CD4-positive, CD25-positive, alpha-beta regulatory T cell (primary cell): ENCODE data around the gene KDM5A. TPM values are rescaled to one million over a fixed set of nuclear protein-coding genes. Genes with fewer than 3 reads are reported as not detected.
A peak's percentile ranks its signal among the peaks of the same experiment; 100 is the strongest.

Experiments used
- ATAC-seq, 2 donors: fragments of 150-1000 bp; cut with Tn5 transposase; one replicate each; pipeline ENCODE4 v1.10.0; 2021; ENCODE audit warnings: low read depth in 2 of 2, moderate number of reproducible peaks in 2 of 2, moderate library complexity in 1 of 2
- DNase-seq, 3 donors: peaks; one replicate each; pipeline versions ENCODE4 v3.0.0 to v3.0.0-alpha.2; 2012 to 2022; ENCODE audit warnings: mixed read lengths in 1 of 3
- H3K27ac ChIP-seq: one replicate; pipeline ENCODE4 v1.7.0; 2013; ENCODE audit warnings: mild to moderate bottlenecking, low read length; ENCODE audit not compliant: insufficient read depth, poor library complexity, severe bottlenecking
- H3K27me3 ChIP-seq: one replicate; pipeline ENCODE4 v1.7.0; 2013; ENCODE audit warnings: low read length; ENCODE audit not compliant: control insufficient read depth, insufficient read depth
- H3K36me3 ChIP-seq: one replicate; pipeline ENCODE4 v1.7.0; 2013; ENCODE audit warnings: mild to moderate bottlenecking, low read length, moderate library complexity; ENCODE audit not compliant: control insufficient read depth, insufficient read depth
- H3K4me1 ChIP-seq: 2 replicates; pipeline ENCODE4 v1.7.0; 2013; ENCODE audit warnings: mild to moderate bottlenecking, low read length; ENCODE audit not compliant: insufficient read depth, control insufficient read depth, poor library complexity, severe bottlenecking
- H3K4me3 ChIP-seq: one replicate; pipeline ENCODE4 v1.7.0; 2013; ENCODE audit warnings: low read depth, mild to moderate bottlenecking, low read length, moderate library complexity
- H3K9me3 ChIP-seq, 2 experiments: 1 replicate in 1 of 2; 2 replicates in 1 of 2; pipeline ENCODE4 v1.7.0; 2013; ENCODE audit warnings: low read length in 2 of 2, mild to moderate bottlenecking in 1 of 2, moderate library complexity in 1 of 2; ENCODE audit not compliant: control insufficient read depth in 2 of 2
- H3K27ac Mint-ChIP-seq, 3 donors: one replicate each; pipeline ENCODE4 v1.8.0; 2020 to 2022; ENCODE audit warnings: mild to moderate bottlenecking in 3 of 3, mixed read lengths in 3 of 3, moderate library complexity in 2 of 3
- H3K27me3 Mint-ChIP-seq: one replicate; pipeline ENCODE4 v1.8.0; 2022; ENCODE audit warnings: mild to moderate bottlenecking, mixed read lengths
- H3K36me3 Mint-ChIP-seq: one replicate; pipeline ENCODE4 v1.8.0; 2020; ENCODE audit warnings: mixed read lengths
- H3K4me1 Mint-ChIP-seq, 4 donors: one replicate each; pipeline ENCODE4 v1.8.0; 2020 to 2022; ENCODE audit warnings: mixed read lengths in 4 of 4, mild to moderate bottlenecking in 1 of 4
- H3K4me3 Mint-ChIP-seq, 4 donors: one replicate each; pipeline ENCODE4 v1.8.0; 2020 to 2022; ENCODE audit warnings: mild to moderate bottlenecking in 4 of 4, mixed read lengths in 4 of 4, moderate library complexity in 3 of 4
- H3K9me3 Mint-ChIP-seq, 7 donors: one replicate each; pipeline ENCODE4 v1.8.0; 2020 to 2022; ENCODE audit warnings: mixed read lengths in 7 of 7, mild to moderate bottlenecking in 3 of 7, moderate library complexity in 2 of 7
- polyA plus RNA-seq, 4 donors: library from polyadenylated mRNA; unstranded; fragments of 300-500 nt; fragmentation: Illumina TruSeq; gene quantifications; one replicate each; pipeline ENCODE4 v1.2.3, GENCODE V29; 2021
- total RNA-seq: library from RNA; stranded (reverse); gene quantifications from one replicate; pipeline ENCODE4 v1.2.3, GENCODE V29; 2022

KDM5A gene
- total and polyA plus RNA-seq, 5 donors from 2014 or later, result 44.4 to 142 (median 51.7) TPM

- no peaks in the 10 kb centered on the region for H3K4me1 ChIP-seq
- H3K9me3 ChIP-seq, result no peaks in the 10 kb centered on the region
- Mint-ChIP-seq H3K27ac (no peak within 1 kb of the TSS), H3K36me3 (no peaks in the 10 kb centered on the region), H3K9me3 (peaks cover 0 to 3% (median 0%) of the 10 kb centered on the region in 7 donors), H3K4me3 (no peak within 1 kb of the TSS), H3K4me1 (peaks cover 0 to 6% (median 3%) of the 10 kb centered on the region in 4 donors), H3K27me3 (peaks cover 32% of the 10 kb centered on the region)
- H3K4me3 ChIP-seq, result no peak within 1 kb of the TSS
- peaks cover 8% of the 10 kb centered on the region for H3K27me3 ChIP-seq
- H3K36me3 ChIP-seq, result no peaks in the 10 kb centered on the region
- ATAC-seq, result no peak
- H3K27ac ChIP-seq, result no peak within 1 kb of the TSS
- no peak for DNase-seq
Observed at GRCh38 chr12:262817-263216, 126.3 kb downstream of the KDM5A start, which contains the start of gene SLC6A13. TSS of gene SLC6A13 (minus strand) at chr12:262836. CDS start at chr12:260052, 2,784 bp downstream.

DNA sequence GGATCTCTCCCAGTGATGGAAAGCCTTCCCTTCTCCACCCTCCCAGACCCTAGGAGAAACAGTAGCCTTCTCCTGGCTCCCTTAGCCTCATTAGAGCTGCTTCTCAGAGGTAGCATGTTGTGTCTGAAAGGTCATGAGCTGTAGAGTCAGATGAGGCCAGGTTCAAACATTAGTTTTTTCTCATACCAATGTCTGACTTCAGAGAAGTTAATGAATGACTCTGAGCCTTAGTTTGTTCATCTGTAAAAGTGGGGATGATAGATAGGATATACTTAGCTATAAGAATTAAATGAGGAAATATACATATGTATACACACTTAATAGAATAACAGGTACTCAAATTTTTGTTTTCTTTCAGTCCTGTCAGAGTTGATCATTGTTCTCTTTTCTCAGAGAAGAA lies 127.0 kb downstream of the KDM5A start:
- H3K4me1 Mint-ChIP-seq, result peaks cover 0 to 6% (median 3%) of the 10 kb centered on the region in 4 donors

GRCh38 chr12:257521-258321 lies 131.4 kb downstream of the KDM5A start:
- Mint-ChIP-seq H3K4me1 (no peaks in the 10 kb centered on the region), H3K36me3 (peaks cover 4% of the 10 kb centered on the region), H3K27ac (no peak overlapping the region), H3K4me3 (no peak overlapping the region), H3K9me3 (no peaks in the 10 kb centered on the region), H3K27me3 (peaks cover 40% of the 10 kb centered on the region)
- H3K36me3 ChIP-seq, result no peaks in the 10 kb centered on the region
- no peak overlapping the region for H3K27ac ChIP-seq
- H3K4me3 ChIP-seq, result no peak overlapping the region
- peaks cover 5% of the 10 kb centered on the region for H3K27me3 ChIP-seq
- ATAC-seq, result no peak
- H3K4me1 ChIP-seq, result no peaks in the 10 kb centered on the region
- no peak for DNase-seq
- no peaks in the 10 kb centered on the region for H3K9me3 ChIP-seq

More for the DNA sequence above, 127.0 kb downstream of the KDM5A start:
- H3K27ac Mint-ChIP-seq, result no peak overlapping the region
- DNase-seq, result no peak
- H3K36me3 Mint-ChIP-seq, result no peaks in the 10 kb centered on the region
- ATAC-seq, result no peak
- Histone ChIP-seq H3K36me3 (no peaks in the 10 kb centered on the region), H3K4me3 (no peak overlapping the region), H3K27me3 (peaks cover 8% of the 10 kb centered on the region), H3K27ac (no peak overlapping the region), H3K9me3 (no peaks in the 10 kb centered on the region), H3K4me1 (no peaks in the 10 kb centered on the region)
- no peak overlapping the region for H3K4me3 Mint-ChIP-seq
- peaks cover 39% of the 10 kb centered on the region for H3K27me3 Mint-ChIP-seq
- H3K9me3 Mint-ChIP-seq, result peaks cover 0 to 3% (median 0%) of the 10 kb centered on the region in 7 donors

DNA sequence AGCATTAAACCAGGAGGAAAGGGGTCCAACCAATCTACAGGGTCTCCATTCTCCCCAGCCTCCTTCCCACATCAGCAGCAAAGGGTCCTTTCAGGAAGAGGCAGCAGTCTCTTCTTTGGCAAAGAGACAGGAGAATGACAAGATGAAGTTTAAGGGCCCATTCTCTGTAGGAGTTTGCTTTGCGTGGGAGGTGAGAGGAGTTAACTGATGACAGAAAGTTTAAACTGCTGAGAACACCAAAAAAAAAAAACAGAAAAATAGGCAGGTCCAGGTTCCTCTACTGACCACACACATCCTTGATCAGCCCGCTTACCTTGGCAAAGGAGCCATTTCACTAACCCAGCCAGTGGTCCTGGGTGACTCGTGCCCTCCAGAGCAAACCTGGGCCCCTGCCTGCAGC lies 132.2 kb downstream of the KDM5A start:
- H3K4me1 Mint-ChIP-seq, result no peaks in the 10 kb centered on the region
- no peaks in the 10 kb centered on the region for H3K9me3 ChIP-seq
- H3K4me3 Mint-ChIP-seq, result no peak overlapping the region
- DNase-seq (no peak), ATAC-seq (no peak)
- H3K4me3 ChIP-seq, result no peak overlapping the region
- no peak overlapping the region for H3K27ac ChIP-seq
- peaks cover 5% of the 10 kb centered on the region for H3K27me3 ChIP-seq
- no peaks in the 10 kb centered on the region for H3K4me1 ChIP-seq
- peaks cover 33% of the 10 kb centered on the region for H3K27me3 Mint-ChIP-seq
- peaks cover 4% of the 10 kb centered on the region for H3K36me3 Mint-ChIP-seq
- no peaks in the 10 kb centered on the region for H3K9me3 Mint-ChIP-seq
- H3K27ac Mint-ChIP-seq, result no peak overlapping the region
- H3K36me3 ChIP-seq, result no peaks in the 10 kb centered on the region

- H3K36me3 ChIP-seq, result no peaks in the 10 kb centered on the region
- Mint-ChIP-seq H3K27ac (no peak overlapping the region), H3K27me3 (peaks cover 27% of the 10 kb centered on the region), H3K9me3 (no peaks in the 10 kb centered on the region), H3K4me3 (peak overlapping the region in 1 of 4 donors; percentile 10), H3K36me3 (peaks cover 4% of the 10 kb centered on the region), H3K4me1 (no peaks in the 10 kb centered on the region)
- no peak for ATAC-seq
- peaks cover 5% of the 10 kb centered on the region for H3K27me3 ChIP-seq
- DNase-seq, result no peak
- H3K9me3 ChIP-seq, result no peaks in the 10 kb centered on the region
- H3K4me3 ChIP-seq, result no peak overlapping the region
- no peaks in the 10 kb centered on the region for H3K4me1 ChIP-seq
- H3K27ac ChIP-seq, result no peak overlapping the region
Observed at GRCh38 chr12:256225-256624, 132.9 kb downstream of the KDM5A start.

DNA sequence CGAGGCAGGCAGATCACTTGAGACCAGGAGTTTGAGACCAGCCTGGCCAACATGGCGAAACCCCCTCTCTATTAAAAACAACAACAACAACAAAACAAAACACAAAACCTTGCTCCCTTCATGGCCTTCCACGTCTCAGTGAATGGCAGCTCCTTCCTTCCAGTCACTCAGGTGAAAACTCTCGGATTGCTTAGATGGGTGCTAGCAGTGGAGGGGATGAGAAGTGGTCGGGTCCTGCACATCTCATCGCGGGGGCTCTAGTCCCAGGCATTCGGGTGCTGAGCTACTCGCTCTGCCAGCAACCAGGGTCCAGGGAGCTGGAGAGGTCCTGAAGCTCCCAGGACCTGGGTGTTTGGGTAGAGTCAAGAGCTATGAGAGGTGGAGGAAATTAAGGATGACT lies 134.2 kb downstream of the KDM5A start:
- H3K4me3 Mint-ChIP-seq, result no peak overlapping the region
- peaks cover 0 to 1% (median 0%) of the 10 kb centered on the region in 7 donors for H3K9me3 Mint-ChIP-seq
- ATAC-seq (no peak), DNase-seq (no peak)
- Histone ChIP-seq H3K9me3 (no peaks in the 10 kb centered on the region), H3K36me3 (no peaks in the 10 kb centered on the region), H3K27ac (no peak overlapping the region), H3K4me3 (no peak overlapping the region), H3K4me1 (no peaks in the 10 kb centered on the region), H3K27me3 (peaks cover 4% of the 10 kb centered on the region)
- H3K4me1 Mint-ChIP-seq, result no peaks in the 10 kb centered on the region
- H3K27me3 Mint-ChIP-seq, result peaks cover 24% of the 10 kb centered on the region
- no peak overlapping the region for H3K27ac Mint-ChIP-seq
- peaks cover 4% of the 10 kb centered on the region for H3K36me3 Mint-ChIP-seq

DNA sequence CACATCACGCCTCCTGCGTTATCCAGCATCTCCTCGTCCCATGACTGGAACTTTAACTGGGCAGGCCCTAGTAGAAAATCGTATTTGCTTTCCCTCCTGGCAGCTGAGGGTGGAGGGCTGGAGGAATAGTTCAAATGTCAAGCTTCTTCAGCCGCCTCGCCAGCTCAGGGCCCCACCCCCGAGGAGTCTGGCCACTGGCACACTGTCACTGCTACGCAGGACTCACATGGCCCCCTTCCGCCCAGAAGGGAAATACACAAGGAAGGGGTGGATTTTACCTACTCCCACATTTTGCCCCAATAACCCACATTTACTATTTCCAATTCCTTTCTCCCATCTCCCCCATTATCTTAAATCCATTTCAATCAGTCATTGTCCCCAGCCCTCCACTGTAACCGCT lies 135.1 kb downstream of the KDM5A start:
- peaks cover 24% of the 10 kb centered on the region for H3K27me3 Mint-ChIP-seq
- H3K4me1 Mint-ChIP-seq, result no peaks in the 10 kb centered on the region
- Histone ChIP-seq H3K4me3 (no peak overlapping the region), H3K4me1 (no peaks in the 10 kb centered on the region), H3K27me3 (no peaks in the 10 kb centered on the region), H3K27ac (no peak overlapping the region), H3K36me3 (no peaks in the 10 kb centered on the region), H3K9me3 (no peaks in the 10 kb centered on the region)
- DNase-seq (no peak), ATAC-seq (no peak)
- H3K4me3 Mint-ChIP-seq, result no peak overlapping the region
- H3K9me3 Mint-ChIP-seq, result peaks cover 0 to 3% (median 0%) of the 10 kb centered on the region in 7 donors
- peaks cover 4% of the 10 kb centered on the region for H3K36me3 Mint-ChIP-seq
- no peak overlapping the region for H3K27ac Mint-ChIP-seq
